Neuronal stem cell (in vitro differentiated cells): ENCODE results near the gene MAPKAP1.

ENCODE experiments used
- DNase-seq: peaks from one replicate; pipeline ENCODE4 v3.0.0-alpha.2; 2013; ENCODE audit warnings: low spot score
- H2AFZ ChIP-seq: one replicate; pipeline ENCODE4 v1.6.1; 2013; ENCODE audit warnings: mild to moderate bottlenecking, low read length, inconsistent platforms
- H2AK5ac ChIP-seq: 2 replicates; pipeline ENCODE4 v1.6.1; 2013; ENCODE audit warnings: low read depth, mild to moderate bottlenecking, inconsistent platforms, low read length, moderate library complexity, mixed read lengths
- H2BK120ac ChIP-seq: 2 replicates; pipeline ENCODE4 v1.6.1; 2013; ENCODE audit warnings: low read depth, mild to moderate bottlenecking, inconsistent platforms, low read length, moderate library complexity, mixed read lengths
- H2BK12ac ChIP-seq: one replicate; pipeline ENCODE4 v1.6.1; 2013; ENCODE audit warnings: low read length, inconsistent platforms
- H2BK15ac ChIP-seq: 2 replicates; pipeline ENCODE4 v1.6.1; 2013; ENCODE audit warnings: mild to moderate bottlenecking, low read length, inconsistent platforms, mixed read lengths
- H2BK5ac ChIP-seq: one replicate; pipeline ENCODE4 v1.6.1; 2013; ENCODE audit warnings: inconsistent platforms, mild to moderate bottlenecking, low read length, moderate library complexity
- H3K14ac ChIP-seq: one replicate; pipeline ENCODE4 v1.6.1; 2013; ENCODE audit warnings: low read length, inconsistent platforms
- H3K18ac ChIP-seq: 2 replicates; pipeline ENCODE4 v1.6.1; 2013; ENCODE audit warnings: low read length, inconsistent platforms
- H3K23ac ChIP-seq: 2 replicates; pipeline ENCODE4 v1.6.1; 2013; ENCODE audit warnings: low read depth, mild to moderate bottlenecking, mixed read lengths, low read length, inconsistent platforms; ENCODE audit not compliant: poor library complexity
- H3K27ac ChIP-seq: replicated peaks from 3 replicates; pipeline ENCODE4 v1.5.1; 2013; ENCODE audit warnings: low read length, inconsistent platforms
- H3K27me3 ChIP-seq, 3 experiments: 2 replicates each; pipeline ENCODE4 v1.6.1; 2013; ENCODE audit warnings: low read length in 3 of 3, mild to moderate bottlenecking in 2 of 3, inconsistent platforms in 1 of 3, low read depth in 1 of 3, mixed read lengths in 1 of 3, moderate library complexity in 1 of 3; ENCODE audit not compliant: control insufficient read depth in 3 of 3, insufficient read depth in 3 of 3
- H3K36me3 ChIP-seq, 2 donors: replicated peaks in 1 of 2; 2 replicates each; pipeline ENCODE4 v1.6.1; 2013; ENCODE audit warnings: low read length in 2 of 2; ENCODE audit not compliant: control insufficient read depth in 2 of 2, insufficient read depth in 2 of 2
- H3K4ac ChIP-seq: 2 replicates; pipeline ENCODE4 v1.6.1; 2013; ENCODE audit warnings: inconsistent platforms, mild to moderate bottlenecking, low read length, moderate library complexity
- H3K4me1 ChIP-seq, 2 donors: 1 replicate in 1 of 2; 2 replicates in 1 of 2; pipeline ENCODE4 v1.6.1; 2013; ENCODE audit warnings: low read length in 2 of 2, low read depth in 1 of 2; ENCODE audit not compliant: control insufficient read depth in 2 of 2, insufficient read depth in 1 of 2
- H3K4me2 ChIP-seq: one replicate; pipeline ENCODE4 v1.6.1; 2013; ENCODE audit warnings: mild to moderate bottlenecking, low read length, inconsistent platforms; ENCODE audit not compliant: insufficient read depth, poor library complexity, severe bottlenecking
- H3K4me3 ChIP-seq, 2 donors: 2 replicates each; pipeline ENCODE4 v1.5.1; 2013; ENCODE audit warnings: low read length in 2 of 2, mild to moderate bottlenecking in 2 of 2, inconsistent platforms in 1 of 2, moderate library complexity in 1 of 2
- H3K79me1 ChIP-seq: one replicate; pipeline ENCODE4 v1.6.1; 2013; ENCODE audit warnings: low read depth, mild to moderate bottlenecking, inconsistent platforms, low read length, moderate library complexity
- H3K9ac ChIP-seq: one replicate; pipeline ENCODE4 v1.6.1; 2013; ENCODE audit warnings: mild to moderate bottlenecking, low read depth, low read length, inconsistent platforms; ENCODE audit not compliant: poor library complexity
- H3K9me3 ChIP-seq, 2 donors: replicated peaks in 1 of 2; 2 replicates each; pipeline versions ENCODE3 to v1.6.1; 2013; ENCODE audit warnings: low read length in 2 of 2, mild to moderate bottlenecking in 2 of 2, inconsistent platforms in 1 of 2, low read depth in 1 of 2, mixed read lengths in 1 of 2, moderate library complexity in 1 of 2; ENCODE audit not compliant: control insufficient read depth in 2 of 2, insufficient read depth in 1 of 2
- H4K8ac ChIP-seq: one replicate; pipeline ENCODE4 v1.6.1; 2013; ENCODE audit warnings: low read depth, mild to moderate bottlenecking, inconsistent platforms, low read length, moderate library complexity
- H4K91ac ChIP-seq: one replicate; pipeline ENCODE4 v1.6.1; 2013; ENCODE audit warnings: low read length, low read depth, mild to moderate bottlenecking, inconsistent platforms; ENCODE audit not compliant: poor library complexity
- WGBS, 2 donors: extraction: QIAGEN DNeasy Blood & Tissue Kit; methylation state at CpG; one replicate each; pipeline ENCODE4 v1.1.7; 2013; ENCODE audit warnings: missing lambda C conversion rate in 2 of 2, mixed read lengths in 1 of 2; ENCODE audit not compliant: insufficient read length in 2 of 2, insufficient replicate concordance in 1 of 2; ENCODE audit errors: extremely low coverage in 2 of 2; 5-methylcytosine and 5-hydroxymethylcytosine counted together

The MAPKAP1 gene

GRCh38 chr9:125487842-125488241, 219.2 kb downstream of the MAPKAP1 start:
- Histone ChIP-seq H3K27ac (no peak overlapping the region), H3K9ac (no peak overlapping the region), H2BK15ac (no peak overlapping the region), H3K27me3 (no peaks in the 10 kb centered on the region), H2BK120ac (no peak overlapping the region), H2BK5ac (no peak overlapping the region), H2AFZ (no peak overlapping the region), H3K14ac (no peak overlapping the region), H3K23ac (no peak overlapping the region), H3K4me3 (no peak overlapping the region), H3K4me1 (peaks cover 0 to 3% of the 10 kb centered on the region in 2 donors), H3K4ac (no peak overlapping the region), H3K36me3 (no peaks in the 10 kb centered on the region), H3K18ac (no peak overlapping the region), H3K79me1 (no peaks in the 10 kb centered on the region), H3K4me2 (no peak overlapping the region), H2BK12ac (no peak overlapping the region), H3K9me3 (no peaks in the 10 kb centered on the region), H2AK5ac (no peak overlapping the region), H4K91ac (no peak overlapping the region), H4K8ac (no peak overlapping the region)
- no CpG with 5 or more reads among the region's 2 CpGs for WGBS, 2 donors
- no peak for DNase-seq

- Histone ChIP-seq H3K27me3 (no peaks in the 10 kb centered on the region), H4K91ac (no peak overlapping the region), H4K8ac (no peak overlapping the region), H3K9me3 (no peaks in the 10 kb centered on the region), H3K4me3 (no peak overlapping the region), H3K36me3 (no peaks in the 10 kb centered on the region), H2BK12ac (no peak overlapping the region), H3K4me2 (no peak overlapping the region), H2BK5ac (no peak overlapping the region), H3K4me1 (peaks cover 0 to 3% of the 10 kb centered on the region in 2 donors), H3K79me1 (no peaks in the 10 kb centered on the region), H3K14ac (no peak overlapping the region), H2AK5ac (no peak overlapping the region), H3K27ac (no peak overlapping the region), H3K18ac (no peak overlapping the region), H3K4ac (no peak overlapping the region), H3K9ac (no peak overlapping the region), H2BK15ac (no peak overlapping the region), H2AFZ (no peak overlapping the region), H2BK120ac (no peak overlapping the region), H3K23ac (no peak overlapping the region)
- WGBS, 2 donors = no CpG with 5 or more reads among the region's 5 CpGs
- no peak for DNase-seq
These were observed 220.4 kb downstream of the MAPKAP1 start for GRCh38 chr9:125486576-125486975.

- H3K27me3 ChIP-seq = no peaks in the 10 kb centered on the region
- peaks cover 0 to 3% of the 10 kb centered on the region in 2 donors for H3K4me1 ChIP-seq
- H3K4ac ChIP-seq = no peak overlapping the region
- H3K27ac ChIP-seq = no peak overlapping the region
- H4K8ac ChIP-seq = no peak overlapping the region
- H2BK15ac ChIP-seq = no peak overlapping the region
- H3K79me1 ChIP-seq = no peaks in the 10 kb centered on the region
- no peak overlapping the region for H2BK120ac ChIP-seq
- no peak overlapping the region for H3K14ac ChIP-seq
- no peaks in the 10 kb centered on the region for H3K9me3 ChIP-seq
- H2BK5ac ChIP-seq = no peak overlapping the region
- no peak overlapping the region for H2BK12ac ChIP-seq
- DNase-seq = no peak
- no peak overlapping the region for H3K18ac ChIP-seq
- H2AK5ac ChIP-seq = no peak overlapping the region
- H4K91ac ChIP-seq = no peak overlapping the region
- H3K36me3 ChIP-seq = peaks cover 0 to 3% of the 10 kb centered on the region in 2 donors
- H3K23ac ChIP-seq = no peak overlapping the region
- no peak overlapping the region for H3K4me2 ChIP-seq
- H3K4me3 ChIP-seq = no peak overlapping the region
- H3K9ac ChIP-seq = no peak overlapping the region
- H2AFZ ChIP-seq = no peak overlapping the region
- no CpG with 5 or more reads among the region's 3 CpGs for WGBS, 2 donors
These were observed 220.9 kb downstream of the MAPKAP1 start for GRCh38 chr9:125486152-125486508.

- no peak overlapping the region for H3K4me2 ChIP-seq
- no peak overlapping the region for H4K91ac ChIP-seq
- no peak overlapping the region for H2BK12ac ChIP-seq
- no peak for DNase-seq
- H3K27ac ChIP-seq = no peak overlapping the region
- H2BK5ac ChIP-seq = no peak overlapping the region
- no CpG with 5 or more reads among the region's 5 CpGs for WGBS, 2 donors
- H2BK15ac ChIP-seq = no peak overlapping the region
- H3K4me1 ChIP-seq = peaks cover 0 to 3% of the 10 kb centered on the region in 2 donors
- peaks cover 0 to 6% of the 10 kb centered on the region in 2 donors for H3K36me3 ChIP-seq
- H2AFZ ChIP-seq = no peak overlapping the region
- no peak overlapping the region for H3K23ac ChIP-seq
- H3K27me3 ChIP-seq = no peaks in the 10 kb centered on the region
- H3K79me1 ChIP-seq = no peaks in the 10 kb centered on the region
- no peaks in the 10 kb centered on the region for H3K9me3 ChIP-seq
- H3K14ac ChIP-seq = no peak overlapping the region
- no peak overlapping the region for H3K9ac ChIP-seq
- H2BK120ac ChIP-seq = no peak overlapping the region
- H3K4me3 ChIP-seq = no peak overlapping the region
- H3K4ac ChIP-seq = no peak overlapping the region
- H2AK5ac ChIP-seq = no peak overlapping the region
- no peak overlapping the region for H4K8ac ChIP-seq
- H3K18ac ChIP-seq = no peak overlapping the region
These were observed 221.4 kb downstream of the MAPKAP1 start for GRCh38 chr9:125485471-125486151.
